K562 (cell line): Measurements from ENCODE around the gene YOD1. TPM values are rescaled to one million over a fixed set of nuclear protein-coding genes. Genes with fewer than 3 reads are reported as not detected.
A peak's percentile ranks its signal among the peaks of the same experiment; 100 is the strongest.

Source experiments
- ATF7 ChIP-seq: fragments of 450-650 bp; IDR thresholded peaks from 2 replicates; pipeline ENCODE4 v1.7.1; 2014; ENCODE audit warnings: mild to moderate bottlenecking, moderate library complexity
- CXXC5 ChIP-seq: fragments of 250-450 bp; sonication (Bioruptor Pico); IDR thresholded peaks from 2 replicates; pipeline ENCODE4 v1.8.0; 2022; ENCODE audit warnings: inconsistent platforms, mild to moderate bottlenecking, moderate library complexity
- EP300 ChIP-seq: IDR thresholded peaks from 2 replicates; pipeline ENCODE4 v1.6.1; 2012; ENCODE audit warnings: low read length, improper control_type of control experiment
- HDAC2 ChIP-seq: fragments of 450-650 bp; IDR thresholded peaks from 2 replicates; pipeline ENCODE4 v1.6.1; 2016; ENCODE audit warnings: mild to moderate bottlenecking
- MYC ChIP-seq, 2 experiments: fragments of 250-450 bp in 1 of 2; sonication (Bioruptor Pico) in 1 of 2; IDR thresholded peaks; 2 replicates each; pipeline versions ENCODE4 v1.5.1 to v1.6.1; 2012 to 2021; ENCODE audit warnings: low read depth in 2 of 2, borderline replicate concordance in 1 of 2, improper control_type of control experiment in 1 of 2, low read length in 1 of 2, mild to moderate bottlenecking in 1 of 2, moderate library complexity in 1 of 2
- NBN ChIP-seq: fragments of 450-650 bp; IDR thresholded peaks from 2 replicates; pipeline ENCODE4 v1.6.1; 2016; ENCODE audit warnings: low read depth, mild to moderate bottlenecking
- NCOA2 ChIP-seq, 2 experiments: fragments of 450-650 bp; IDR thresholded peaks; 2 replicates each; pipeline ENCODE4 v1.6.1; 2018; ENCODE audit warnings: mild to moderate bottlenecking in 2 of 2, moderate library complexity in 1 of 2; ENCODE audit not compliant: partially characterized antibody in 2 of 2
- TCF7 ChIP-seq: sonication (generic); IDR thresholded peaks from 2 replicates; pipeline ENCODE4 v1.6.1; 2016; ENCODE audit warnings: antibody characterized with exemption, borderline replicate concordance
- ZBTB40 ChIP-seq, 2 experiments: fragments of 450-650 bp in 1 of 2; sonication (generic) in 1 of 2; formaldehyde crosslinking in 1 of 2; IDR thresholded peaks; 2 replicates each; pipeline versions ENCODE4 v1.7.1 to v1.9.0; 2016 to 2022; ENCODE audit warnings: inconsistent platforms in 1 of 2, mild to moderate bottlenecking in 1 of 2, missing genetic modification reagents in 1 of 2
- ZFP1 ChIP-seq: fragments of 450-650 bp; formaldehyde crosslinking; IDR thresholded peaks from 2 replicates; pipeline ENCODE4 v1.4.0; 2020; ENCODE audit warnings: mild to moderate bottlenecking, mixed read lengths
- ZHX1 ChIP-seq: fragments of 150-350 bp; conservative IDR thresholded peaks from 2 replicates; pipeline ENCODE4 v1.6.1; 2014; ENCODE audit warnings: low read length
- ZNF232 ChIP-seq: sonication (generic); formaldehyde crosslinking; IDR thresholded peaks from 2 replicates; pipeline ENCODE4 v1.8.0; 2022; ENCODE audit warnings: mild to moderate bottlenecking, missing genetic modification reagents
- ZNF324 ChIP-seq: fragments of 250-450 bp; sonication (Bioruptor Pico); IDR thresholded peaks from 2 replicates; pipeline ENCODE4 v1.4.0; 2020; ENCODE audit warnings: mild to moderate bottlenecking
- ZNF511 ChIP-seq: sonication (generic); formaldehyde crosslinking; IDR thresholded peaks from 2 replicates; pipeline ENCODE4 v1.8.0; 2022; ENCODE audit warnings: mild to moderate bottlenecking, missing genetic modification reagents
- ZNF766 ChIP-seq: fragments of 200-800 bp; sonication (Bioruptor generic); conservative IDR thresholded peaks from 2 replicates; pipeline ENCODE4 v1.6.1; 2016; ENCODE audit warnings: missing genetic modification characterization, missing compliant biosample characterization
- polyA plus RNA-seq, 8 experiments: library from polyadenylated mRNA; depleted of rRNA in 4 of 8; stranded (reverse) in 5 of 8; unstranded in 3 of 8; fragments of >200 nt; fragmentation: Nextera tagmentation in 2 of 8; fragmentation: Illumina TruSeq in 1 of 8; extraction: Ambion mirVana in 2 of 8; extraction: Trizol in 1 of 8; gene quantifications; 2 replicates each; pipeline versions ENCODE4 v1.2.1 to v1.2.3, GENCODE V29; 2011 to 2014; ENCODE audit warnings: inconsistent platforms in 1 of 8, missing spikeins in 1 of 8
- total RNA-seq, 7 experiments: library from RNA; depleted of rRNA in 6 of 7; stranded (reverse); fragments of >200 nt in 6 of 7; fragmentation: Illumina TruSeq in 2 of 7; extraction: Trizol in 2 of 7; gene quantifications; 2 replicates each; pipeline versions ENCODE4 v1.2.1 to v1.2.3, GENCODE V29; 2011 to 2021; ENCODE audit warnings: low replicate concordance in 1 of 7

Gene YOD1
- total and polyA plus RNA-seq, 9 of the 15 experiments (the other 6 are each of a cell fraction or from before 2014, with no cell fraction given): 18.2 to 78.1 (median 46.9) TPM

- TF ChIP-seq ZBTB40 (IDR thresholded peaks at IDR 0.05) (peak; percentile 29; the same call in 1 of the 2 replicates), ZBTB40 (CRISPR knock-in tag; IDR thresholded peaks at IDR 0.05) (no peak), ATF7 (no peak), ZFP1 (CRISPR knock-in tag) (no peak), CXXC5 (CRISPR knock-in tag) (no peak), NCOA2 (IDR thresholded peaks at IDR 0.05; ENCODE audit: partially characterized antibody in 2 of 2) (no peak), MYC (IDR thresholded peaks at IDR 0.05; ENCODE audit: low read depth, low read length) (no peak), MYC (CRISPR knock-in tag; IDR thresholded peaks at IDR 0.05; ENCODE audit: borderline replicate concordance, low read depth) (no peak), EP300 (no peak), ZHX1 (no peak), HDAC2 (no peak), ZNF232 (CRISPR knock-in tag) (no peak), TCF7 (no peak), NBN (0 out of 2 replicates have a peak, but pooled peaks have one; percentile 32), ZNF511 (CRISPR knock-in tag) (no peak), ZNF766 (no peak), ZNF324 (0 out of 2 replicates have a peak, but pooled peaks have one; percentile 6)
Measured at GRCh38 chr1:207029701-207030521, 21.1 kb downstream of the YOD1 start (continued).
